HUES6 (cell line): Measurements from ENCODE around the gene TBC1D9B.

Experiments used
- H3K27ac ChIP-seq: 2 replicates; pipeline ENCODE4 v1.7.0; 2013; ENCODE audit warnings: low read depth, mild to moderate bottlenecking, low read length, inconsistent platforms
- H3K27me3 ChIP-seq: 2 replicates; pipeline ENCODE4 v1.6.1; 2013; ENCODE audit warnings: low read length; ENCODE audit not compliant: control insufficient read depth, insufficient read depth
- H3K36me3 ChIP-seq: 2 replicates; pipeline ENCODE4 v1.6.1; 2013; ENCODE audit warnings: low read length; ENCODE audit not compliant: control insufficient read depth, insufficient read depth
- H3K4me1 ChIP-seq: 2 replicates; pipeline ENCODE4 v1.6.1; 2013; ENCODE audit warnings: low read length; ENCODE audit not compliant: control insufficient read depth, insufficient read depth
- H3K4me3 ChIP-seq: 2 replicates; pipeline ENCODE4 v1.5.1; 2013; ENCODE audit warnings: low read depth, low read length
- H3K9ac ChIP-seq: one replicate; pipeline ENCODE4 v1.6.1; 2013; ENCODE audit warnings: mild to moderate bottlenecking, low read length
- H3K9me3 ChIP-seq: 2 replicates; pipeline ENCODE4 v1.6.1; 2013; ENCODE audit warnings: low read depth, low read length; ENCODE audit not compliant: control insufficient read depth, insufficient read depth

Gene TBC1D9B

GRCh38 chr5:179883163-179883562 is 24.5 kb downstream of the TBC1D9B start:
- H3K4me3 ChIP-seq = no peak overlapping the region
- H3K4me1 ChIP-seq = no peaks in the 10 kb centered on the region
- peaks cover 69% of the 10 kb centered on the region for H3K36me3 ChIP-seq
- H3K9me3 ChIP-seq = peaks cover 29% of the 10 kb centered on the region
- H3K27ac ChIP-seq = no peak overlapping the region
- H3K27me3 ChIP-seq = no peaks in the 10 kb centered on the region
- no peak overlapping the region for H3K9ac ChIP-seq

- H3K4me3 ChIP-seq = no peak overlapping the region
- H3K27ac ChIP-seq = no peak overlapping the region
- peaks cover 67% of the 10 kb centered on the region for H3K36me3 ChIP-seq
- no peaks in the 10 kb centered on the region for H3K27me3 ChIP-seq
- H3K9ac ChIP-seq = no peak overlapping the region
- H3K4me1 ChIP-seq = no peaks in the 10 kb centered on the region
- H3K9me3 ChIP-seq = peaks cover 29% of the 10 kb centered on the region
Measured at GRCh38 chr5:179882338-179882737, 25.4 kb downstream of the TBC1D9B start.

GRCh38 chr5:179880848-179881590 is 26.7 kb downstream of the TBC1D9B start:
- no peak overlapping the region for H3K9ac ChIP-seq
- no peaks in the 10 kb centered on the region for H3K27me3 ChIP-seq
- H3K4me1 ChIP-seq = no peaks in the 10 kb centered on the region
- H3K9me3 ChIP-seq = peaks cover 29% of the 10 kb centered on the region
- H3K36me3 ChIP-seq = peaks cover 59% of the 10 kb centered on the region
- no peak overlapping the region for H3K4me3 ChIP-seq
- no peak overlapping the region for H3K27ac ChIP-seq

- Histone ChIP-seq H3K36me3 (peaks cover 62% of the 10 kb centered on the region), H3K27ac (no peak overlapping the region), H3K27me3 (no peaks in the 10 kb centered on the region), H3K4me1 (no peaks in the 10 kb centered on the region), H3K9me3 (peaks cover 29% of the 10 kb centered on the region), H3K4me3 (no peak overlapping the region), H3K9ac (no peak overlapping the region)
Measured at GRCh38 chr5:179880066-179880650, 27.5 kb downstream of the TBC1D9B start.

GRCh38 chr5:179879690-179880010 is 28.0 kb downstream of the TBC1D9B start:
- Histone ChIP-seq H3K4me1 (no peaks in the 10 kb centered on the region), H3K27ac (no peak overlapping the region), H3K9me3 (peaks cover 25% of the 10 kb centered on the region), H3K4me3 (no peak overlapping the region), H3K36me3 (peaks cover 62% of the 10 kb centered on the region), H3K27me3 (no peaks in the 10 kb centered on the region), H3K9ac (no peak overlapping the region)

- Histone ChIP-seq H3K36me3 (peaks cover 61% of the 10 kb centered on the region), H3K4me3 (no peak overlapping the region)
Measured at GRCh38 chr5:179879003-179879689, 28.6 kb downstream of the TBC1D9B start.

GRCh38 chr5:179878222-179879002 is 29.3 kb downstream of the TBC1D9B start:
- peaks cover 61% of the 10 kb centered on the region for H3K36me3 ChIP-seq
- H3K4me1 ChIP-seq = no peaks in the 10 kb centered on the region
- peaks cover 14% of the 10 kb centered on the region for H3K9me3 ChIP-seq
- no peak overlapping the region for H3K27ac ChIP-seq
- no peak overlapping the region for H3K4me3 ChIP-seq
- no peaks in the 10 kb centered on the region for H3K27me3 ChIP-seq
- H3K9ac ChIP-seq = no peak overlapping the region

More at GRCh38 chr5:179879003-179879689, 28.6 kb downstream of the TBC1D9B start:
- no peak overlapping the region for H3K27ac ChIP-seq
- H3K9me3 ChIP-seq = peaks cover 20% of the 10 kb centered on the region
- H3K27me3 ChIP-seq = no peaks in the 10 kb centered on the region
- no peak overlapping the region for H3K9ac ChIP-seq
- no peaks in the 10 kb centered on the region for H3K4me1 ChIP-seq

- Histone ChIP-seq H3K9ac (no peak overlapping the region), H3K27ac (no peak overlapping the region), H3K4me1 (no peaks in the 10 kb centered on the region), H3K4me3 (no peak overlapping the region), H3K9me3 (no peaks in the 10 kb centered on the region), H3K27me3 (no peaks in the 10 kb centered on the region), H3K36me3 (peaks cover 62% of the 10 kb centered on the region)
Measured at GRCh38 chr5:179876610-179876952, 31.1 kb downstream of the TBC1D9B start.

GRCh38 chr5:179875741-179876609 is 31.7 kb downstream of the TBC1D9B start:
- no peak overlapping the region for H3K27ac ChIP-seq
- peaks cover 67% of the 10 kb centered on the region for H3K36me3 ChIP-seq
- H3K4me1 ChIP-seq = no peaks in the 10 kb centered on the region
- H3K4me3 ChIP-seq = no peak overlapping the region
- H3K27me3 ChIP-seq = no peaks in the 10 kb centered on the region
- H3K9me3 ChIP-seq = no peaks in the 10 kb centered on the region
- no peak overlapping the region for H3K9ac ChIP-seq

- no peak overlapping the region for H3K4me3 ChIP-seq
- H3K4me1 ChIP-seq = no peaks in the 10 kb centered on the region
- no peaks in the 10 kb centered on the region for H3K27me3 ChIP-seq
- no peak overlapping the region for H3K27ac ChIP-seq
- no peak overlapping the region for H3K9ac ChIP-seq
- no peaks in the 10 kb centered on the region for H3K9me3 ChIP-seq
- H3K36me3 ChIP-seq = peaks cover 78% of the 10 kb centered on the region
Measured at GRCh38 chr5:179874536-179875292, 33.0 kb downstream of the TBC1D9B start.
